GM12878 (cell line): ENCODE results near the gene FAM185A.
"Not testable (repeated sequence)": the region's sequence is repeated elsewhere in the genome, so short reads cannot be mapped to it uniquely, and the experiment has no call there.

Experiments
- BRCA1 ChIP-seq: IDR thresholded peaks from 2 replicates; pipeline ENCODE4 v1.6.1; 2011; ENCODE audit warnings: low read depth, low read length, improper control_type of control experiment
- EZH2 ChIP-seq: IDR thresholded peaks from 2 replicates; pipeline ENCODE4 v1.6.1; 2012; ENCODE audit warnings: low read depth, mild to moderate bottlenecking, control low read depth, inconsistent platforms, low read length, borderline replicate concordance; ENCODE audit not compliant: control insufficient read depth
- TF ChIP-seq, protein P1 (sequence below), 3 experiments: IDR thresholded peaks in 2 of 3; conservative IDR thresholded peaks in 1 of 3; 2 replicates each; pipeline ENCODE4 v1.5.1; 2011; ENCODE audit warnings: low read depth in 3 of 3, low read length in 3 of 3, mild to moderate bottlenecking in 3 of 3, control low read depth in 2 of 3, moderate library complexity in 2 of 3, inconsistent platforms in 1 of 3, mixed read lengths in 1 of 3; ENCODE audit not compliant: control insufficient read depth in 2 of 3, insufficient read depth in 1 of 3; ENCODE audit errors: extremely low read depth in 1 of 3
- TF ChIP-seq, protein P2 (sequence below): IDR thresholded peaks from 2 replicates; pipeline ENCODE4 v1.6.1; 2011; ENCODE audit warnings: low read depth, low read length, improper control_type of control experiment, borderline replicate concordance

DNA sequence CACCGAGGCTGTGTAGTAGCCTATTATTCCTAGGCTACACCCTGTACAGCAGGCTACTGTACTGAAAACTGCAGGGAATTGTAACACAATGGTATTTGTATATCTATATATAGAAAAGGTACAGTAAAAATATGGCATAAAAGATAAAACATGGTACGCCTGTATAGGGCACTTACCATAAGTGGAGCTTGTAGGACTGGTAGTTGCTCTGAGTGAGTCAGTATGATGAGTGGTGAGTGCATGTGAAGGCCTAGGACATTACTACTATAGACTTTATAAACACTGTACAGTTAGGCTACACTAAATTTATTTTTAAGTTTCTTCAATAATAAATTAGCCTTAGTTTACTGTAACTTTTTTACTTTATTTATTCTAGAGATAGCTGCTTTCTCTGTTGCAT is 40.0 kb downstream of the FAM185A start:
- TF ChIP-seq, protein P1, sequence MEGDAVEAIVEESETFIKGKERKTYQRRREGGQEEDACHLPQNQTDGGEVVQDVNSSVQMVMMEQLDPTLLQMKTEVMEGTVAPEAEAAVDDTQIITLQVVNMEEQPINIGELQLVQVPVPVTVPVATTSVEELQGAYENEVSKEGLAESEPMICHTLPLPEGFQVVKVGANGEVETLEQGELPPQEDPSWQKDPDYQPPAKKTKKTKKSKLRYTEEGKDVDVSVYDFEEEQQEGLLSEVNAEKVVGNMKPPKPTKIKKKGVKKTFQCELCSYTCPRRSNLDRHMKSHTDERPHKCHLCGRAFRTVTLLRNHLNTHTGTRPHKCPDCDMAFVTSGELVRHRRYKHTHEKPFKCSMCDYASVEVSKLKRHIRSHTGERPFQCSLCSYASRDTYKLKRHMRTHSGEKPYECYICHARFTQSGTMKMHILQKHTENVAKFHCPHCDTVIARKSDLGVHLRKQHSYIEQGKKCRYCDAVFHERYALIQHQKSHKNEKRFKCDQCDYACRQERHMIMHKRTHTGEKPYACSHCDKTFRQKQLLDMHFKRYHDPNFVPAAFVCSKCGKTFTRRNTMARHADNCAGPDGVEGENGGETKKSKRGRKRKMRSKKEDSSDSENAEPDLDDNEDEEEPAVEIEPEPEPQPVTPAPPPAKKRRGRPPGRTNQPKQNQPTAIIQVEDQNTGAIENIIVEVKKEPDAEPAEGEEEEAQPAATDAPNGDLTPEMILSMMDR (IDR thresholded peaks at IDR 0.05 in 2 of 3, conservative IDR thresholded peaks at IDR 0.05 in 1 of 3; ENCODE audit: control insufficient read depth in 2 of 3, extremely low read depth in 1 of 3, insufficient read depth in 1 of 3, low read depth in 3 of 3, low read length in 3 of 3) = not testable (repeated sequence)
- TF ChIP-seq EZH2, BRCA1: not testable (repeated sequence)
- TF ChIP-seq, protein P2, sequence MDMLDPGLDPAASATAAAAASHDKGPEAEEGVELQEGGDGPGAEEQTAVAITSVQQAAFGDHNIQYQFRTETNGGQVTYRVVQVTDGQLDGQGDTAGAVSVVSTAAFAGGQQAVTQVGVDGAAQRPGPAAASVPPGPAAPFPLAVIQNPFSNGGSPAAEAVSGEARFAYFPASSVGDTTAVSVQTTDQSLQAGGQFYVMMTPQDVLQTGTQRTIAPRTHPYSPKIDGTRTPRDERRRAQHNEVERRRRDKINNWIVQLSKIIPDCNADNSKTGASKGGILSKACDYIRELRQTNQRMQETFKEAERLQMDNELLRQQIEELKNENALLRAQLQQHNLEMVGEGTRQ = not testable (repeated sequence)
